ENCODE measurements around the gene TIMM22. TPM values are rescaled to one million over a fixed set of nuclear protein-coding genes. Genes with fewer than 3 reads are reported as not detected.

Gene TIMM22
- total RNA-seq, 1 donor from 2014 or later, result 10.3 TPM

GRCh38 chr17:1036845-1037237, 39.9 kb downstream of the TIMM22 start:
- no peaks in the 10 kb centered on the region for H3K9me3 Mint-ChIP-seq (ENCODE audit: low read depth)
- H3K27me3 Mint-ChIP-seq (ENCODE audit: low read depth), result no peaks in the 10 kb centered on the region
- H3K4me3 Mint-ChIP-seq (ENCODE audit: unreplicated experiment), result no peak overlapping the region
- H3K36me3 Mint-ChIP-seq (ENCODE audit: low read depth), result peaks cover 5% of the 10 kb centered on the region
- H3K27ac Mint-ChIP-seq (ENCODE audit: unreplicated experiment), result no peak overlapping the region
- no peak for DNase-seq (ENCODE audit: low spot score)
- peaks cover 14% of the 10 kb centered on the region for H3K4me1 Mint-ChIP-seq (ENCODE audit: low read depth)
- no peak for TF ChIP-seq CTCF (IDR thresholded peaks at IDR 0.05)

GRCh38 chr17:1037238-1037879, 40.4 kb downstream of the TIMM22 start:
- DNase-seq (ENCODE audit: low spot score), result no peak
- H3K27ac Mint-ChIP-seq (ENCODE audit: unreplicated experiment), result no peak overlapping the region
- no peaks in the 10 kb centered on the region for H3K9me3 Mint-ChIP-seq (ENCODE audit: low read depth)
- no peaks in the 10 kb centered on the region for H3K27me3 Mint-ChIP-seq (ENCODE audit: low read depth)
- H3K36me3 Mint-ChIP-seq (ENCODE audit: low read depth), result peaks cover 10% of the 10 kb centered on the region
- H3K4me1 Mint-ChIP-seq (ENCODE audit: low read depth), result peaks cover 14% of the 10 kb centered on the region
- TF ChIP-seq CTCF (IDR thresholded peaks at IDR 0.05), result no peak
- H3K4me3 Mint-ChIP-seq (ENCODE audit: unreplicated experiment), result no peak overlapping the region

GRCh38 chr17:1038459-1039122, 41.7 kb downstream of the TIMM22 start:
- H3K4me3 Mint-ChIP-seq (ENCODE audit: unreplicated experiment), result no peak overlapping the region

GRCh38 chr17:1039123-1039507, 42.2 kb downstream of the TIMM22 start:
- DNase-seq (ENCODE audit: low spot score), result peak; percentile 86
- H3K9me3 Mint-ChIP-seq (ENCODE audit: low read depth), result no peaks in the 10 kb centered on the region
- no peaks in the 10 kb centered on the region for H3K27me3 Mint-ChIP-seq (ENCODE audit: low read depth)
- H3K27ac Mint-ChIP-seq (ENCODE audit: unreplicated experiment), result no peak overlapping the region
- TF ChIP-seq CTCF (IDR thresholded peaks at IDR 0.05), result no peak
- H3K4me1 Mint-ChIP-seq (ENCODE audit: low read depth), result peaks cover 29% of the 10 kb centered on the region
- H3K36me3 Mint-ChIP-seq (ENCODE audit: low read depth), result peaks cover 11% of the 10 kb centered on the region
- no peak overlapping the region for H3K4me3 Mint-ChIP-seq (ENCODE audit: unreplicated experiment)

More at GRCh38 chr17:1038459-1039122, 41.7 kb downstream of the TIMM22 start:
- H3K4me1 Mint-ChIP-seq (ENCODE audit: low read depth), result peaks cover 24% of the 10 kb centered on the region
- no peaks in the 10 kb centered on the region for H3K27me3 Mint-ChIP-seq (ENCODE audit: low read depth)
- no peak overlapping the region for H3K27ac Mint-ChIP-seq (ENCODE audit: unreplicated experiment)
- no peak for DNase-seq (ENCODE audit: low spot score)
- H3K9me3 Mint-ChIP-seq (ENCODE audit: low read depth), result no peaks in the 10 kb centered on the region
- no peak for TF ChIP-seq CTCF (IDR thresholded peaks at IDR 0.05)
- peaks cover 11% of the 10 kb centered on the region for H3K36me3 Mint-ChIP-seq (ENCODE audit: low read depth)

GRCh38 chr17:1039511-1040215, 42.7 kb downstream of the TIMM22 start:
- Mint-ChIP-seq H3K4me1 (ENCODE audit: low read depth) (peaks cover 34% of the 10 kb centered on the region), H3K27me3 (ENCODE audit: low read depth) (no peaks in the 10 kb centered on the region), H3K36me3 (ENCODE audit: low read depth) (peaks cover 11% of the 10 kb centered on the region), H3K27ac (ENCODE audit: unreplicated experiment) (no peak overlapping the region), H3K9me3 (ENCODE audit: low read depth) (no peaks in the 10 kb centered on the region), H3K4me3 (ENCODE audit: unreplicated experiment) (no peak overlapping the region)
- no peak for TF ChIP-seq CTCF (IDR thresholded peaks at IDR 0.05)
- DNase-seq (ENCODE audit: low spot score), result peak; percentile 58

Data from chondrocyte (in vitro differentiated cells).